GM18507 (cell line): ENCODE data around the gene EIF4A3.
A peak's percentile ranks its signal among the peaks of the same experiment; 100 is the strongest.
"Not testable (repeated sequence)": the region's sequence is repeated elsewhere in the genome, so short reads cannot be mapped to it uniquely, and the experiment has no call there.

Experiments used
- DNase-seq: peaks from one replicate; pipeline ENCODE4 v3.0.0; 2011; ENCODE audit warnings: low read depth; ENCODE audit not compliant: insufficient read length; ENCODE audit errors: extremely low spot score
- FAIRE-seq: peaks from 2 replicates; lab custom pipeline; 2011; peaks lifted over from hg19 to GRCh38; lab: Jason Lieb, UNC

The EIF4A3 gene

DNA sequence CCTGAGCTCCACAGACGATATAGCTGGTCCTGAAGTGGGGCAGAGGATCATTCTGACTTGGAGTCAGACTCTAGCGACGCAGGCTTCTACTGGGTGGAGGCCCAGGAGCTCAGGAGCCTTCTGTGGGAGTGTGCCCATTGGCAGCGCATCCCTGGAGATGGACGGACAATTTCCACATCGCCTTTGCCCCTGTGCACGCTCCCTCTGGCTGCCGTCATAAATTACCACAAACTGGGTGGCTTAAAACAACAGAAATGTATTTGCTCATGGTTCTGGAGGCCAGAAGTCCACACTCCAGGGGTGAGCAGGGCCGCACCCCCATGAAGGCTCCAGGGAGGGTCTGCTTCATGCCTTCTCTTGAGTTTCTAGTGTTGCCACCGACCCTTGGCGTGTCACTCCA lies 29.8 kb upstream of the EIF4A3 start:
- FAIRE-seq (no peak), DNase-seq (no peak)

GRCh38 chr17:80173916-80174315 lies 27.0 kb upstream of the EIF4A3 start:
- no peak for FAIRE-seq
- DNase-seq: no peak

DNA sequence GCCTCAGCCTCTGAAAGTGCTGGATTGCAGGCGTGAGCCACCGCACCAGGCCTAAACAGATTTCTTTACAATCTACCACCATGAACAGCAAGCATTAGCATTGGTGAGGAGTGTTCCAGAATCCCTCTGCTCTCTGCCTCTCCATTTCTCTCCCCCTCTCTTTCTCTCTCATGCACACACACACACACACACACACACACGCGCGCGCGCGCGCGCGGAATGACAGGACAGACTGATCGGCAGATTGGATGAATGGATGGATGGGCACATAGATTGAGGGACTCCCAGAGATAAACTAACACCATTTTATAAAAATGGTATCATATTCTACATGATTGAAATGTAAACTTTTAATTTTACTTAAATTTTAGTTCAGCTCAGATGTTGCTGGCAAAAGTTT lies 26.2 kb upstream of the EIF4A3 start:
- DNase-seq (no peak), FAIRE-seq (no peak)

DNA sequence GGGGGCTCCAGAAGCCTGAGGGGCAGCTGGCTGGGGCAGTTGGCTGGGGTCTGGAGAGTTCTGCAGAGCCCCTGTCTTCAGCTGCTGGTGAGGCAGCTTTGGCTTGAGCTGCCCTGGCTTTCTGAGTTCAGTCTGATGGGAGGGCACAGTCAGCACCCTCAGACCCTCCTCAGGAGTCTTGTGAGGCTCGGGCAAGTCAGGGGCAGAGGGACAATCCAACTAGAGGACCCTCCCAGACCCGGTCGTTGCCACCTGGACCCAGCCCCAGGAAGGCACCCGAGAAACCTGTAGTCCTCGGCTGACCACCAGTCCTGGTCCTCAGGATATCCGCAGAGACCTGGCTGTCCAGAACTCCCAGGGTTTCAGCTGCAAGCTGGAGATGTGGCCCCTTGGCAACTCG lies 24.8 kb upstream of the EIF4A3 start:
- no peak for DNase-seq
- no peak for FAIRE-seq

GRCh38 chr17:80169784-80170500 lies 23.0 kb upstream of the EIF4A3 start, which contains the start of gene CARD14:
Gene CARD14, plus strand, starts transcription at chr17:80170030. Its CDS starts 11,409 bp downstream, at chr17:80181439.
- FAIRE-seq: no peak
- DNase-seq: no peak

DNA sequence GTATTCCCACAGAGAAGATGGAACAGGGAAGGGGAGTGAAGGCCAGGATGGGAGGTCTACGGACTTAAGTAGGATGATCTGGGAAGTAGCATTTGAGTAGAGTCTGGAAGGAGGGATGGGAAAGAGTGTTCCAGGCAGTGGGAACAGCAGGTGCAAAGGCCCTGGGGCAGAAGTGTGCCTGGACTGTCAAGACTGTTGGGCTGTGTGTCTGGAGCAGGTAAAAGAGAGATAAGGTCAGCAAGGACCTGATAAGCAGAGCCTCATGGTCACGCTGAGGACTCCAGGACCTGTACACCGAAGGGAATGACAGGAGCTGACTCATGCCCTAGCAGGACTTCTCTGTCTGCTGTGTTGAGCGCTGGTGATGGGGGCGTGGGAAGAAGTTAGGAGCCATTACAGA lies 22.2 kb upstream of the EIF4A3 start:
- no peak for DNase-seq
- no peak for FAIRE-seq

DNA sequence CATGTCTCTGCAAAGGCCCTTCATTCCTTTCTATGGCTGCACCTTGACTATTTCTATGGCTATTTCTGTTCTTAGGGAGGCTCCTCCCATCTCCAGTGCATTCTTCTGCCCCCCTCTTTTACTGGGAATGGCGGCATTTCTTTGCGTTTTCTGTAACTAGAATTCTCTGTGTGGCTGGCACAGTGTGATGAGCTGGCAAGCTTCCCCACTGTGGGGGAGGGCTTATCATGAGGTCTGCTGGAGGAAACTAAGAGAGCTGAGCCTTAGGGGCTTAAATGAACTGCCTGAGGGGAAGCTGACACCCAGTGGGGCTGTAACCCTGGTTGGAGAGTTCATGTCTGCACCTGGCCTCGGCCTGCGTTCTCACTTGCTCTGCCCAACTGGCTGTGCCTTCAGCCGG lies 21.4 kb upstream of the EIF4A3 start:
- FAIRE-seq: no peak
- DNase-seq: no peak

- DNase-seq: no peak
- no peak for FAIRE-seq
Measured at GRCh38 chr17:80166446-80166845, 19.5 kb upstream of the EIF4A3 start.

DNA sequence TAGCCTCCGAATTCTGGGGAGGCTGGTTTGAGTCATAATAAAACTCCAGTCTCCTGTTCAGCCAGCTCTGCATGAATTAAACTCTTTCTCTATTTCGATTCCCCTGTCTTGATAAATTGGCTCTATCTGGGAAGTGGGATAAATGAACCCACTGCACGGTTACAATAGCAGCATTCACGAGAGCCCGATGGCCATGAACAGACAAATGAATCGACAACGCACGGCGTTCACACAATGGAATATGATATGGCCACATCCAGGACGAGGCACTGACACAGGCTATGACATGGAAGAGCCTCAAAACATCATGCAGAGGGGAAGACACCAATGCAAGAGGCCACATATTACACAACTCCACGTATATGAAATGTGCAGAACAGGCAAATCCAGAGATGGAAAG lies 17.3 kb upstream of the EIF4A3 start:
- FAIRE-seq: no peak

GRCh38 chr17:80163336-80163735 lies 16.4 kb upstream of the EIF4A3 start:
- no peak for FAIRE-seq
- DNase-seq: no peak

More for the DNA sequence above, 17.3 kb upstream of the EIF4A3 start:
- DNase-seq: no peak

DNA sequence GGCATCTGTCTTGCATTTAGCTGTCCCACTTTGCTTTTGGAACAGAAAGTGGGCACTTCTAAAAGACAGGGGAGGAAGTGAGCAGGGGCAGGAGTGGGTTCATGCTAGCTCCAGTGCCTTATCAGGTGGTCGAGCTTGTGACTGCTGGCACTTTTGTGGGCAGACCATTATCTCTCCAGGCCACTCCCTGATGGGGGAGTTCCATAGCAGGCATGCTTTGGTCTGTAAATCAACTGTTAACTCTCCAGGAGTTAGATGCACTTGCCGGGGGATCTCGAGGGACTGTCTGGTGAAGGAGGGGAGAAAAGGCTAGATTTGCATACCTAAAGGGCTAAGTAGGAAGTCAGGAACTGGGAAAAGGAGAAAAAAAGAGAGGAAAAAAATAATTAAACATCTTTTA lies 13.6 kb upstream of the EIF4A3 start:
- FAIRE-seq: no peak
- no peak for DNase-seq

DNA sequence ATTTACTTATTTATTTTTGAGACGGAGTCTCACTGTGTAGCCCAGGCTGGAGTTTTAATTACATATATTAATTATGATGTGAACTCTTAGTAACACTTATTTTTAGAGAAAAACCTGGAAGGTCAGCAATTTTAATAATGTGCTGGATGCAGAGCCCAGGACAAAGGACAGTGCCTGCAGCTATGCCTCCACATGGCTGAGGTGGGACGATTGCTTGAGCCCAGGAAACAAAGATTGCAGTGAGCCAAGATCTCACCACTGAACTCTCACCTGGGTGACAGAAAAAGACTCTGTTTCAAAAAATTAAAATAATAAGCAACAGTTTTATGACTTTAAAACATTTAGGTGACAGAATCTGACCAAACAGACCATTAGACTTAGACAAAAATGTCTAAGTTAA lies 11.9 kb upstream of the EIF4A3 start:
- FAIRE-seq (no peak), DNase-seq (no peak)

DNA sequence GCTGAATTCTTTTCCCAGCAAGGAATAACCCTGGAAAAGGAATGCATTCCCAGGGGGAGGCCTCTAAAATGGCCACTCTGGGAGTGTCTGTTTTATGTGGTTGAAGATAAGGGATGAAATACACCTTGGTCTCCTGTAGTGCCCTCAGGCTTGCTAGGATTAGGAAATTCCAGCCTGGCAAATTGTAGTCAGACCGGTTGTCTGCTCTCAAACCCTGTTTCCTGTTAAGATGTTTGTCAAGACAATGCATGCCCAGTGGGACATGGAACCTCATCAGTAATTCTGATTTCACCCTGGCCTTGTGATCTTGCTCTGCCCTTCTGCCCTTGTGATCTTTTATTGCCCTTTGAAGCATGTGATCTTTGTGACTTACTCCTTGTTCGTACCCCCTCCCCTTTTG lies 8.7 kb upstream of the EIF4A3 start:
- not testable (repeated sequence) for FAIRE-seq, DNase-seq

DNA sequence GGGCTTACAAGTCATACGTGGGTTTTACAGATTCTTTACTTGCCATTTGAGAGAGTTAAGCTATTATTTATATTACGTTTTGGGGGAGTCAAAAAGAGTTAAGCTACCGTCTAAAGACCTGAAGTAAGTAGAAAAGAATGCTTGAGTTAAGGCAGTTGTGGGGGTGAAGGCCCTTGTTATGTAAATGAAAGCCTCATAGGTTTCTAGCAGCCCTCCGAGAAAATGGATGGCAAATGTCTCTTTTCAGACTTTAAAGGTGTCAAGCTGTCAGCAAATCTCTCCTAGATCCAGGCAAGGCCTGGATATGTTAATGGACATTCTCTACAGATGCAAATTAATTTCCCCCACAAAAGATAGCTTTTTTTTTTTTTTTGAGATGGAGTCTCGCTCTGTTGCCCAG lies 7.2 kb upstream of the EIF4A3 start:
- DNase-seq (no peak), FAIRE-seq (no peak)

GRCh38 chr17:80153004-80153403 lies 6.1 kb upstream of the EIF4A3 start:
- FAIRE-seq: peak; percentile 81
- DNase-seq: no peak

DNA sequence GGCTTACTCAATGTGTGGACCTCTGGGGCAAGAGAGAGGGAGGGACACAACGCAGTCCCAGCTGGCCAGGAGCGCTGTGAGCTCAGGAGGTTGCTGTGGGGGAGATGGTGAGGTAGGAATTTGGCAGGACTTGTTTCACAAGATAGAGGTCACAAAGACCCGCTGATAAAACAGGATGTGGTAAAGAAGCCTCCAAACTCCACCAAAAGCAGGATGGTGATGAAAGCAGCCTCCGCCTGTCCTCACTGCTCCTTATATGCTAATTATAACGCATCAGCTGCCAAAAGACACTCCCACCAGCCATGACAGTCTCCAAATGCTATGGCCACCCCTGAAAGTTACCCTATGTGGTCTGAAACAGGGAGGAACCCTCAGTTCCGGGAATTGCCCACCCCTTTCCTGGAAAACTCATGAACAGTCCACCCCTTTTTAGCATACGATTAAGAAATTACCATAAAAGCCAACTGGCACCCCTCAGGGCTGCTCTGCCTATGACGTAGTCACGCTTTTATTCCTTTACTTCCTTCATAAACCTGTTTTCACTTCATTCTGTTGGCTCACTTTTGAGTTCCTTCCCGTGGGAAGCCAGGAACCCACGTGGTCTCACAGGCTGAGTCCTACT lies 5.3 kb upstream of the EIF4A3 start:
- FAIRE-seq (no peak), DNase-seq (no peak)

DNA sequence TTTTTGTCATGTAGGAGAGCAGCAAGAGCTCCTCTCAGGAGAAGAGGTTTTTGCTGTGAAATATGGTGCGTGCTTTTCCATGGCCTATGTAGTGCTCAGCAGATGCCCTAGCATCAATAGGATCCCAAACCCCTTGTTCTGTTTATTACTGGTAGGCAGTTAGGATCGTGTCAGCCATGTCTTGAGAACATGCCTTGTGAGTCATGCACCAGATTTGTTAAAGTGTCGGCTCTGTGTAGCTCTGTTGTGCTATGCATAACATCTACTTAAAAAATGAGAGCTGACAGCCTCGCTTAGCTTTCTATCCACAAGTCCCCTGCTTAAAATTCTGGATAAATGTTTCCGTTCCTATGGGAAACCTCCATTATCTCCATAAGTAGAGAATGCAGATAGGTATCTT lies 4.4 kb upstream of the EIF4A3 start:
- FAIRE-seq (no peak), DNase-seq (no peak)

GRCh38 chr17:80146121-80147034 lies 550 bp downstream of the EIF4A3 start:
- DNase-seq: no peak
- FAIRE-seq: no peak

- FAIRE-seq: no peak
Measured at GRCh38 chr17:80145076-80146075, 1.6 kb downstream of the EIF4A3 start.

More at GRCh38 chr17:80145076-80146075, 1.6 kb downstream of the EIF4A3 start:
- DNase-seq: no peak
